Transverse colon (tissue), 4 donors: ENCODE measurements around the gene GTPBP4.

ENCODE experiments used
- CTCF ChIP-seq, 5 experiments: fragments of 200-600 bp in 3 of 5; fragments of 450-650 bp in 2 of 5; sonication (generic) in 3 of 5; IDR thresholded peaks; 1 replicate in 2 of 5; 2 replicates in 3 of 5; pipeline ENCODE4 v1.5.1; 2016 to 2017; ENCODE audit warnings: antibody characterized with exemption in 5 of 5, inconsistent platforms in 3 of 5, mild to moderate bottlenecking in 2 of 5, moderate library complexity in 1 of 5
- POLR2A ChIP-seq: fragments of 450-650 bp; IDR thresholded peaks from one replicate; pipeline ENCODE4 v1.6.1; 2016; ENCODE audit warnings: antibody characterized with exemption, mild to moderate bottlenecking, moderate library complexity
- POLR2AphosphoS5 ChIP-seq, 3 donors: sonication (generic); formaldehyde crosslinking; IDR thresholded peaks; one replicate each; pipeline ENCODE4 v1.6.1; 2016; ENCODE audit warnings: antibody characterized with exemption in 3 of 3

- TF ChIP-seq CTCF (IDR thresholded peaks at IDR 0.05): no peak
- TF ChIP-seq POLR2A: no peak
- TF ChIP-seq POLR2AphosphoS5 (IDR thresholded peaks at IDR 0.05): no peak
Observed at GRCh38 chr10:962342-962741, 25.9 kb upstream of the GTPBP4 start.
